OCI-LY3 (cell line): ENCODE results near the gene MFNG.

ENCODE experiments used
- CTCF ChIP-seq: fragments of 200-600, 300-600 bp; sonication (generic); IDR thresholded peaks from 2 replicates; pipeline ENCODE4 v1.5.1; 2014; ENCODE audit warnings: antibody characterized with exemption, low read length, low read depth
- EZH2phosphoT487 ChIP-seq: fragments of 200-600 bp; shearing (Covaris generic); IDR thresholded peaks from 2 replicates; pipeline ENCODE4 v1.6.1; 2018; ENCODE audit warnings: antibody characterized with exemption, mixed run types, low read depth

- no peak for TF ChIP-seq CTCF
- no peak for TF ChIP-seq EZH2phosphoT487
Observed at GRCh38 chr22:37443977-37444376, 42.2 kb downstream of the MFNG start.
